GM08714 (cell line): ENCODE measurements around the gene NSMF.
"Not testable (repeated sequence)": the region's sequence is repeated elsewhere in the genome, so short reads cannot be mapped to it uniquely, and the experiment has no call there.

Experiments
- H3K4me3 ChIP-seq: fragments of 200-500 bp; sonication (Bioruptor generic); 2 replicates; pipeline ENCODE4 v1.5.1; 2014; ENCODE audit warnings: mild to moderate bottlenecking, low read length, inconsistent platforms
- ZNF274 ChIP-seq: IDR thresholded peaks from 2 replicates; pipeline ENCODE4 v1.6.1; 2012; ENCODE audit warnings: mild to moderate bottlenecking, low read depth, low read length

NSMF gene

DNA sequence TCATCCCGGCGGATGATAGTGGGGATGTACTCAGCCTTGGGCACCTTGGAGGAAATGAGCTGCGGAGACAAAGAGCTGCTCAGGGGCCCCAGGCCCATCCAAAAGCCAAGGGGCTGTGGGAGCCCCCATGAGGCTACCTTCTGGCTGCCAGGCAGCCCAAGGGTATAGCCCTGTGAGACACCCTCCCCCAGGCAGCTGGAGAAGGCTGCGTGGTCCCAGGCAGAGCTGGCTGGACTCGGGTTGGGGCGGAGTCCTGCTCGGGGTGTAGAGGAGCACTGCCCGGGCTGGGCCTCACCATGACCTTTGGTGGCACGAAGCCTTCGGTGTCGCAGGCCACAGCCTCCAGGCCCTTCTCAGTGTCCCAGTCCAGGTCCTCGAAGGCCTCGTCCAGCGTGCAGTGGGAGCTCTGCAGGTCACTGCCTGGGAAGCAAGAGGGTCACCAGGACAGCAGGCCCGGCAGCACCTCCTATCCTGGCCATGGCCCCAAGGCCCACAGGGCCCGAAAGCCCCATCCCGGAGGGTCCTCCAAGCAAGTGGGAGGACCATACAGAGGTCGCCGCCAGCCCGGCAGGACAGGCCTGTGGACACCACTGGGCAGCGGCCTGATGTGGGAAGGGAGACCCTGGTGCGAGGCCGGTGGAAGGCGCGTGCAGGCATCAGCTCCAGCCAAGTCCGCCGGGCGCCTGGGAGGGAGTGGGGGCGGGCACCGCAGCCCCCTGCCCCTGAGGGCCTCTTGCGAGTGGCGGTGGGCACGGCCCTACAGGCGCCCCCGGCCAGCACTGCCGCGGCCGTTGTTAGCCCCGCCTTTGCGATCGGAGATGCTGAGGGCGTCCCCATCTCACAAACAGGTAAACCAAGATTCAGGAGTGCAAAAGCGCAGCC, 6.1 kb downstream of the NSMF start:
- no peak overlapping the region for H3K4me3 ChIP-seq
- no peak for TF ChIP-seq ZNF274

DNA sequence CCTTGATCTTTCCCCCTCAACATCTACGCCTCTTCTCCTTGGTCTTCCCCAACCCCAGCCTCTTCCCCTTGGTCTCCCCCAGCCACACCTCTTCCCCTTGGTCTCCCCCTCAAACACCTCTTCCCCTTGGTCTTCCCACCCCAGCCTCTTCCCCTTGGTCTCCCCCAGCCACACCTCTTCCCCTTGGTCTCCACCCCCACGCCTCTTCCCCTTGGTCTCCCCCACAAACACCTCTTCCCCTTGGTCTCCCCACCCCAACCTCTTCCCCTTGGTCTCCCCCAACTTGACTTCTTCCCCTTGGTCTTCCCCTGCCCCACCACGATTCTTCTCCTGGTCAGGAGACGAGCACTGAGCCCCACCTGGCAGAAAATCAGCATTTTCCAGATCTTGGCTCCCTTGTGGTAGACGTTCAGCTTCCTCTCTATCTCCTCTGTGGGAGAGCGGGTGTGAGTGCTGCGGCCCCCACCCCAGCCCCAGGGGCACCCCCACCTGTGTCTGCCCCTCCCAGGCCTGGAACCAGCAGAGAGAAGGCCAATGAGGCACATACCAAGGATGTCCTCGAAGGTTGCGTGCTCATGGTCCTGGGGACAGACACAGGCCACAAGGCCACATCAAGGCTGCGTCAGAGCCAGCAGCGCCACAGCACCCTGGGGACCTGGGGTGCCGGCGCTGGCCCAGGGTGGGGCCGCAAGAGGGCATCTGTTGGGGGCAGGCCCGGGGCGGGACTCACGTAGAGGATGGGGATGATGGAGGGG, 7.0 kb downstream of the NSMF start:
- no peak overlapping the region for H3K4me3 ChIP-seq
- no peak for TF ChIP-seq ZNF274

DNA sequence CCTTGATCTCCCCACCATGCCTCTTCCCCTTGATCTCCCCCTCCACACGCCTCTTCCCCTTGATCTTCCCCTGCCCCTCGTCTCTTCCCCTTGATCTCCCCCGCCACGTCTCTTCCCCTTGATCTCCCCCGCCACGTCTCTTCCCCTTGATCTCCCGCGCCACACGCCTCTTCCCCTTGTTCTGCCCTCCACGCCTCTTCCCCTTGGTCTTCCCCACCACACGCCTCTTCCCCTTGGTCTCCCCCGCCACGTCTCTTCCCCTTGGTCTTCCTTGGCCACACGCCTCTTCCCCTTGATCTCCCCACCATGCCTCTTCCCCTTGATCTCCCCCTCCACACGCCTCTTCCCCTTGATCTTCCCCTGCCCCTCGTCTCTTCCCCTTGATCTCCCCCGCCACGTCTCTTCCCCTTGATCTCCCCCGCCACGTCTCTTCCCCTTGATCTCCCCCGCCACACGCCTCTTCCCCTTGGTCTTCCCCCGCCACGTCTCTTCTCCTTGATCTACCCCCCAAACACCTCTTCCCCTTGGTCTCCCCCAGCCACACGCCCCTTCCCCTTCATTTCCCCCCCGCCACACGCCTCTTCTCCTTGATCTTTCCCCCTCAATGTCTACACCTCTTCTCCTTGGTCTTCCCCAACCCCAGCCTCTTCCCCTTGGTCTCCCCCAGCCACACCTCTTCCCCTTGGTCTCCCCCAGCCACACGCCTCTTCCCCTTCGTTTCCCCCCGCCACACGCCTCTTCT, 7.7 kb downstream of the NSMF start:
- H3K4me3 ChIP-seq: not testable (repeated sequence)

DNA sequence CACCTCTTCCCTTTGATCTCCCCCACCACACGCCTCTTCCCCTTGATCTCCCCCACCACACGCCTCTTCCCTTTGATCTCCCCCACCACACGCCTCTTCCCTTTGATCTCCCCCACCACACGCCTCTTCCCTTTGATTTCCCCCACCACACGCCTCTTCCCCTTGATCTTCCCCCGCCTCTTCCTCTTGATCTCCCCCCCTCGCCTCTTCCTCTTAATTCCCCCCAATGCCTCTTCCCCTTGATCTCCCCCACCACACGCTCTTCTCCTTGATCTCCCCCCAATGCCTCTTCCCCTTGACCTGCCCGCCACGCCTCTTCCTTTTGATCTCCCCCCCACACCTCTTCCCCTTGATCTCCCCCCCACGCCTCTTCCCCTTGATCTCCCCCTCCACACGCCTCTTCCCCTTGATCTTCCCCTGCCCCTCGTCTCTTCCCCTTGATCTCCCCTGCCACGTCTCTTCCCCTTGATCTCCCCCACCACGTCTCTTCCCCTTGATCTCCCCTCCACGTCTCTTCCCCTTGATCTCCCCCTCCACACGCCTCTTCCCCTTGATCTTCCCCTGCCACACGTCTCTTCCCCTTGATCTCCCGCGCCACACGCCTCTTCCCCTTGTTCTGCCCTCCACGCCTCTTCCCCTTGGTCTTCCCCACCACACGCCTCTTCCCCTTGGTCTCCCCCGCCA, 8.5 kb downstream of the NSMF start:
- H3K4me3 ChIP-seq: not testable (repeated sequence)

DNA sequence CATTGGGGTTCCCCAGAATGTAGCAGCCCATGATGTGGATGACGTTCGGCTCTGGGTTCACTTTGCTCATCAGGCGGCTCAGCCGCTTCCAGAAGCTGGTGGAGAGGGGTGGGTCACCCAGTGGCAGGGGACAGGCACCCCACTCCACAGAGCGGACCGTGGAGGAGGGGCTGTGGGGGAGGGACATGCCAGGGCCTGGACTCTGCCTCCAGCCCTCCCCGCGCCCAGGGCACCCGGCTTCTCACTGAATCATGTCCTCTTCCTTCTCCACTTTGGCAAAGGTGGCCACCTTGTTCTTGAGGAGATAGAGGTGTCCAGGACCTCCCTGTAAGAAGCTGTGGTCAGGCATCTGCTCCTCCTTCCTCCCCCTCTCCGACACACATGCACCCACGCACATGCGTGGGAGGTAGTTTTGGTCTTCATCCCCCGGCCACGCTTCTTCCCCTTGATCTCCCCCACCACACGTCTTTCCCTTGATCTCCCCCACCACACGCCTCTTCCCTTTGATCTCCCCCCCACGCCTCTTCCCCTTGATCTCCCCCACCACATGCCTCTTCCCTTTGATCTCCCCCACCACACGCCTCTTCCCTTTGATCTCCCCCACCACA, 9.1 kb downstream of the NSMF start:
- no peak overlapping the region for H3K4me3 ChIP-seq
- no peak for TF ChIP-seq ZNF274

DNA sequence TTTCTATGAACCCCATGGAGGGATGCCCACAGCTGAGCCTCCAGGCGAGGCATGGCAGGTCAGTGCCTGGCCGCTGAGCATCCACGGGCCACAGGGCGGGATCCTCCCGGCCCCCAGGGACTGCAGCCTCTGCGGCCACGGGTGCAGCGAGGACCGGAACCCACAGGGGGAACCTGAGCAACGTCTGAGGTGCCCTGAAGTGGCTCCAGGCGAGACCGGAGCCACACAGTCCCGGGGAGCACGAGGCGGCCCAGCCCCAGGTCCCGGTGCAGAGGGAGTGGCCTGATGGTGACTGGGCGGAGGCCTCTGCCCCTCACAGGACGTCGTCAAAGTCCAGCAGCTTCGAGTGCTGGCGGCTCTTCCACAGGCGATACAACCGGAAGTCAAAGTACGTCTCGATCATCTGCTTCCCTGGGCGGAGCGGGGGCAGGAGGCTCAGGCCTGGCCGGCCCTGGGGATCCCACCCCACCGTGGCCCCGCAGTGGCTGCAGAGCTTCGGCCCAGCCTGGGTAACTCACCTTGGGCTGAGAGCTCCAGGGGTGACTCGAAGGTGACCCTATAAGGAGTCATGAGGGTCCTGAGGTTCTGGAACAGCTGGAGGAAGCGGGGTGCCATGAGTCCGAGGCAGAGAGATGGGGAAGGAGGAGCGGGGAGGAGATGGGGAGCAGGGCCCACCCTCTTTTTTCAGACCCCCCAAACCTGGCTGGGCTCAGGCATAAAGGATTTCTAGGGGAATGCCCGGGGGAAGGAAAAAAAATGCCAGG, 9.9 kb downstream of the NSMF start:
- no peak for TF ChIP-seq ZNF274
- no peak overlapping the region for H3K4me3 ChIP-seq

DNA sequence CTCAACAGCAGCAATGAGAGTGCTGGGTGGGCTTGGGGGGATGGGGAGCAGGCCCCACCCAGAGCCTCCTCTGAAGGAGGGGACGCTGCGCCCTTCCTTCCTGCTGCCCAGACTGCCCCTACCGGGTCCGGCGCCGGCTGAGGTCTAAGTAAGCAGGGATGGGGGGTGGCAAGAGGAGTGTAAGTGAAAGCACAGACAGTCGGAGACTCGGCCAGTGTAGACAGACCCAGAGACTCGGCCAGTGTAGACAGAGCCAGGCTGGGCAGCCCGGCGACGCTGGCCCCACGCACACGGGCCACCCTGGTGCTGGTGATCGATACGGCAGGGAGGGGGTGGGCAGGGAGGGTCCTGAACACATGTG, 10.6 kb downstream of the NSMF start:
- TF ChIP-seq ZNF274: no peak
- H3K4me3 ChIP-seq: no peak overlapping the region

DNA sequence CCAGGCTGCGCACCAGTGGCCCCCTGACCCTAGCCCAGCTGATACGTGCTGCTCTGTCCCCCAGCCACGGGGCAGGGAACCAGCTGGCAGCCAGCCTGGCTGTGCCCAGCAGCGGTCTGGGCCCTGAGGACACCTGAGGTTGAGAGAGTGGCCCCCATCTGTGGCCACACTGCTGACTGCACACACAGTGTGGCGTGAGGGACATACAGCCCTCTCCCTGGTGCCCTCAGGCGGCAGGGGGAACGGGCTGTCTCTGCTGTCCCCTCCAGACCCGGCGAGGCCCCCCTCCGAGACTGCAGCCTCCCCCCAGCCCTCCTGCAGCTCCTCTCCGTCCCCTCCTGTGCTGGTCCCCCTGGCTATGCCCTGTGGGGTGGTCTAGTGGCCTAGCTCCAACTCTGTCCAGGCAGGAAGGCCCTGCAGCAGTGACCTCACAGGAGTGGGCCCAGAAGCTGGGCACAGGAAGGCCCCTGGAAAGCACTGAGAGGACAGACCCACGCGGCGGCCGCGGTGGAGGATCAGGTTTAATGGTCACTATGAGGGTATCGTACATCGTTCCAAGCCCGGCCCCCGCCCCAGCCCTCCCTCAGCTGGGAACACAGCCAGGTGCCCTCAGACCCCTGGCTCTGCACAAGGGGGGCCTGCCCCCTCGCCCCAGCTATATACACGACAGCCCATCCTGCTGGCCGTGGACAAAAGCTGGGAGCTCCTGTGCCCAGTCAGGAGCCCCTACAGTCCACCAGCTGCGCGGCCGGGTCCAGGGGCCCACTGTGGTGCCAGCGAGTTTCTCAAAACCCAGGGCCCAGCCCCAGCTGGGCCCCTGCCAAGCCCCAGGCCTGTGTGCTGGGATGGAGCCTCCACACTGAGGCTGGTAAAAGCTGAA, 11.2 kb downstream of the NSMF start:
- H3K4me3 ChIP-seq: no peak overlapping the region
- TF ChIP-seq ZNF274: no peak

DNA sequence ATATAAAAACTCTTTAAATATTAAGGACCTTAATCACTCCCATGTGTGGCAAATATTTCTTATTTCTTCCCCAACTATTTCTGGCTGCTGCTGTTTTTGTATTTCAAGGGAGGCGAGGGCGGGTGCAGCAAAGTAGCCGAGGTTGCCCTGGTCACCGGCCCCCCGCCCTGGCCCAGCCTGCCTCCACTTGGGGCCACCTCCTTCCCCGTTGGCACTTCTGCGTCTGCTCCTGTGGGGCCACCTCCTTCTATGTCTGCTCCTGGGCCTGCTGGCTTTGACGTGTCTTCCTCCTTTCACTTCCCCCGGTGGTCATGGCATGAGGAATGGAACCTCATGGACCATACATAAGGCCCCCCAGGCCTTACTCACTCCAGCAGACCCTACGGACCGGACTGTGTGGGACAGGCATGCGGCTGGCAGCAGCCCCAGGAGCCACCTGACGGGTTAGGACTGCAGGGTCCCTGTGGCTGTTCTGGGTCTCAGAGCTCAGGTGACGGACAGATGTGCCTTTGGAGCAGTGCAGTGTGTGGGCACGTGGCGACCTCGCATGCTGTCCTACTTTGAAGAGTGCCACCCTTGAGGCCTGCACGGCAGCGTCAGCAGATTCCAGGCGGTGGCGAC, 12.2 kb downstream of the NSMF start:
- TF ChIP-seq ZNF274: no peak
- H3K4me3 ChIP-seq: no peak overlapping the region

DNA sequence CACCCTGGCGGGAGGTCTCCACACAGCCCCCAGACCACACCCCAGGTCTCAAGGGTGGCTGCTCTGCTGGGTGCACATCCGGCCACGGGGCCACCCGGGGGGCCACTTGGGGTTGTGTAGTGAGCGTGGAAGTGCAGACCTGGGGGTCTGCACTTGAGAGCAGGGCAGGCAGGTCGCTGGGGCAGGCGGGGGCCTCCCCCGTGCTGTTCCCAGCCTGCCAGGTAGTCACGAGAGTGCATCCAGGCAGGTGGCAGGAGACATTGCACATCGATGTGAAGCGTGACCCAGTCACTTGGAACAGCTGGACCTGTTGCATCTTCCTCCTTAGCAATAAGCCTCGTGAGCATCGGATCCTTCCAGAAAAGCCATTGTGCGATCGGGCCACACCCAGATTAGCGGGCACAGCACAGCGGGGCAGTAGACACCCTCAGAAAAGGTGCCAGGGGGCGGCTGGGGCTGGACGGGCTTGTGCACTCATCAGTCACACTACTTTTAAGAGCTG, 13.2 kb downstream of the NSMF start:
- TF ChIP-seq ZNF274: no peak
- H3K4me3 ChIP-seq: no peak overlapping the region

DNA sequence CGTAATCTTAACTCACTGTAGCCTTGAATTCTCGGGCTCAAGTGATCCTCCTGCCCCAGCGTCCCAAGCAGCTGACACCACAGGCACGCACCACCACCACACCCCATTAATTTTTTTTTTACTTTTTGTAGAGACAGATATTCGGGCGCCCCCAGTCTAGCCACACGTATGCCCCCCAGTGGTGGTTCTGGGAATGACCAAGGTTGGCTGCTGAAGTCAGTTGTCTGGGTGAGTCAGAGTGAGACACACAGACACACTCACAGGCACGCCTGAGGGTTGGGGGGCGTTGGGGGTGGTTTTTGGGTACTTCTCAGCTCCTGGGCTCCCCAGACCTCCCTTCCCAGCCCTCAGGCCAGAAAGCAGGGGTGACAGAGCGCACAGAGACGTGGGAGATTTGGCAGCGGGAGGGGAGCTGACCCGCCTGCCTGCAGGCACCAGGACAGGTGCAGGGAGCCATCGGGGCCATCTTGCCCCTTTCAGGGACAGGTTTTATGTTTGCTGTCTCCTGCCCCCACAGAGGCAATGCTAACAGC, 13.8 kb downstream of the NSMF start:
- H3K4me3 ChIP-seq: no peak overlapping the region
- no peak for TF ChIP-seq ZNF274
